K562 (cell line): ENCODE measurements around the gene DCAF7. TPM values are rescaled to one million over a fixed set of nuclear protein-coding genes. Genes with fewer than 3 reads are reported as not detected.

Source experiments
- ATAC-seq: fragments of 200-7000 bp; cut with Tn5 transposase; 3 replicates; pipeline ENCODE4 v1.9.1; 2020; ENCODE audit warnings: moderate library complexity
- BruUV-seq: library from RNA; stranded (reverse); fragments of 400-500 nt; replicated peaks from 2 replicates; lab custom pipeline; 2021; lab: Mats Ljungman, UMichigan
- CTCF ChIA-PET: fragments of 300-600 bp; formaldehyde crosslinking; extraction: SDS; loops from one replicate; lab custom pipeline; 2021; ENCODE audit warnings: low intra/inter-chr PET ratio; lab: Yijun Ruan, JAX
- POLR2A ChIA-PET: fragments of 300-600, 350-650 bp; sonication (Branson Sonifier 250); formaldehyde crosslinking; extraction: SDS; loops from one replicate; lab custom pipeline; 2021; ENCODE audit warnings: antibody characterized with exemption, inconsistent platforms; lab: Yijun Ruan, JAX
- DNase-seq, 4 experiments: peaks; one replicate each; pipeline versions ENCODE4 v3.0.0 to v3.0.0-alpha.2; 2011 to 2018; ENCODE audit warnings: low spot score in 3 of 4, mixed read lengths in 3 of 4; ENCODE audit errors: extremely low read depth in 1 of 4
- FAIRE-seq: peaks from 2 replicates; lab custom pipeline; 2011; peaks lifted over from hg19 to GRCh38; lab: Jason Lieb, UNC
- H2AFZ ChIP-seq: 2 replicates; pipeline ENCODE4 v1.6.0; 2011; ENCODE audit warnings: low read depth, low read length, control low read depth, inconsistent platforms
- H3K27ac ChIP-seq: fragments of 200-600 bp; 3 replicates; pipeline ENCODE4 v1.8.0; 2011; ENCODE audit warnings: low read depth, mild to moderate bottlenecking, control low read depth, inconsistent platforms, low read length, moderate library complexity, mixed read lengths; ENCODE audit errors: extremely low read depth
- H3K27me3 ChIP-seq, 2 experiments: fragments of 300-600 bp in 1 of 2; 2 replicates in 1 of 2; 3 replicates in 1 of 2; pipeline versions ENCODE4 v1.6.0 to v1.8.0; 2011; ENCODE audit warnings: inconsistent platforms in 2 of 2, low read length in 2 of 2, mild to moderate bottlenecking in 1 of 2, mixed read lengths in 1 of 2, moderate library complexity in 1 of 2; ENCODE audit not compliant: control insufficient read depth in 2 of 2, insufficient read depth in 2 of 2
- H3K36me3 ChIP-seq: fragments of 300-600 bp; 3 replicates; pipeline ENCODE4 v1.8.0; 2011; ENCODE audit warnings: mild to moderate bottlenecking, low read length, inconsistent platforms; ENCODE audit not compliant: control insufficient read depth, insufficient read depth
- H3K4me1 ChIP-seq, 2 experiments: fragments of 200-600 bp in 1 of 2; replicated peaks in 1 of 2; 2 replicates in 1 of 2; 3 replicates in 1 of 2; pipeline versions ENCODE4 v1.5.1 to v1.8.0; 2011; ENCODE audit warnings: inconsistent platforms in 2 of 2, low read length in 2 of 2, mild to moderate bottlenecking in 1 of 2, mixed read lengths in 1 of 2, moderate library complexity in 1 of 2; ENCODE audit not compliant: control insufficient read depth in 2 of 2, insufficient read depth in 2 of 2
- H3K4me2 ChIP-seq: 2 replicates; pipeline ENCODE4 v1.6.1; 2011; ENCODE audit warnings: low read length, control low read depth, inconsistent platforms, mixed read lengths; ENCODE audit not compliant: insufficient read depth
- H3K4me3 ChIP-seq: fragments of 200-600 bp; sonication (generic), shearing (Covaris generic); 2 replicates; pipeline ENCODE4 v1.5.1; 2016; ENCODE audit warnings: control low read depth, inconsistent platforms
- H3K79me2 ChIP-seq: fragments of 200-600 bp; 3 replicates; pipeline ENCODE4 v1.8.0; 2011; ENCODE audit warnings: low read length, inconsistent platforms; ENCODE audit not compliant: control insufficient read depth, insufficient read depth
- H3K9ac ChIP-seq, 2 experiments: 2 replicates each; pipeline versions ENCODE4 v1.6.0 to v1.6.1; 2011; ENCODE audit warnings: low read depth in 2 of 2, low read length in 2 of 2, control low read depth in 1 of 2, inconsistent platforms in 1 of 2, mild to moderate bottlenecking in 1 of 2, mixed read lengths in 1 of 2; ENCODE audit not compliant: insufficient read depth in 1 of 2
- H3K9me1 ChIP-seq: one replicate; pipeline ENCODE4 v1.6.0; 2011; ENCODE audit warnings: inconsistent platforms, mild to moderate bottlenecking, low read length, moderate library complexity; ENCODE audit not compliant: control insufficient read depth, insufficient read depth
- H3K9me3 ChIP-seq: replicated peaks from 2 replicates; pipeline ENCODE4 v1.5.1; 2011; ENCODE audit warnings: low read depth, low read length, inconsistent platforms; ENCODE audit not compliant: control insufficient read depth, insufficient read depth
- H4K20me1 ChIP-seq: replicated peaks from 2 replicates; pipeline ENCODE4 v1.6.1; 2011; ENCODE audit warnings: low read length, inconsistent platforms, mixed read lengths; ENCODE audit not compliant: control insufficient read depth, insufficient read depth
- CBX5 ChIP-seq: IDR thresholded peaks from 2 replicates; pipeline ENCODE4 v1.6.1; 2014; ENCODE audit warnings: low read depth, borderline replicate concordance
- CREBBP ChIP-seq: IDR thresholded peaks from one replicate; pipeline ENCODE4 v1.6.1; 2012; ENCODE audit warnings: low read depth, mild to moderate bottlenecking, control low read depth, inconsistent platforms, low read length
- EGR1 ChIP-seq: fragments of 450-650 bp; conservative IDR thresholded peaks from 2 replicates; pipeline ENCODE4 v1.6.1; 2017; ENCODE audit warnings: mild to moderate bottlenecking
- HINFP ChIP-seq: fragments of 450-650 bp; conservative IDR thresholded peaks from 2 replicates; pipeline ENCODE4 v1.6.1; 2016; ENCODE audit warnings: missing genetic modification characterization, low read depth, mild to moderate bottlenecking, control low read depth, missing compliant biosample characterization
- NELFE ChIP-seq: IDR thresholded peaks from 2 replicates; pipeline ENCODE4 v1.6.1; 2011; ENCODE audit warnings: mild to moderate bottlenecking; ENCODE audit not compliant: insufficient read depth, insufficient read length
- PHF20 ChIP-seq: fragments of 450-650 bp; IDR thresholded peaks from 2 replicates; pipeline ENCODE4 v1.6.1; 2018; ENCODE audit not compliant: partially characterized antibody
- ZFP1 ChIP-seq: fragments of 450-650 bp; formaldehyde crosslinking; IDR thresholded peaks from 2 replicates; pipeline ENCODE4 v1.4.0; 2020; ENCODE audit warnings: mild to moderate bottlenecking, mixed read lengths
- ZFP36 ChIP-seq: fragments of 150-350 bp; IDR thresholded peaks from 2 replicates; pipeline ENCODE4 v1.6.1; 2018; ENCODE audit warnings: low read length, low read depth; ENCODE audit not compliant: partially characterized antibody
- ZNF121 ChIP-seq: sonication (generic); formaldehyde crosslinking; conservative IDR thresholded peaks from 2 replicates; pipeline ENCODE4 v1.8.0; 2022; ENCODE audit warnings: missing genetic modification reagents
- WGBS: fragments of 100-300 bp; shearing (Covaris generic); methylation state at CpG from one replicate; pipeline ENCODE4 v1.1.6; 2016; ENCODE audit warnings: low coverage, mixed read lengths; ENCODE audit not compliant: insufficient coverage; ENCODE audit errors: missing lambda C conversion rate; 5-methylcytosine and 5-hydroxymethylcytosine counted together
- in situ Hi-C: fragments of 300-500 bp; cut with MboI; formaldehyde crosslinking; loops from 4 replicates; pipeline ENCODE4 v1.15.0; 2018; ENCODE audit warnings: inconsistent platforms, mixed read lengths
- intact Hi-C: fragments of 100-400 bp; cut with micrococcal nuclease; formaldehyde crosslinking; loops from 2 replicates; pipeline ENCODE4 v1.14.2; 2022
- polyA plus RNA-seq, 8 experiments: library from polyadenylated mRNA; depleted of rRNA in 4 of 8; stranded (reverse) in 5 of 8; unstranded in 3 of 8; fragments of >200 nt; fragmentation: Nextera tagmentation in 2 of 8; fragmentation: Illumina TruSeq in 1 of 8; extraction: Ambion mirVana in 2 of 8; extraction: Trizol in 1 of 8; gene quantifications; 2 replicates each; pipeline versions ENCODE4 v1.2.1 to v1.2.3, GENCODE V29; 2011 to 2014; ENCODE audit warnings: inconsistent platforms in 1 of 8, missing spikeins in 1 of 8
- total RNA-seq, 7 experiments: library from RNA; depleted of rRNA in 6 of 7; stranded (reverse); fragments of >200 nt in 6 of 7; fragmentation: Illumina TruSeq in 2 of 7; extraction: Trizol in 2 of 7; gene quantifications; 2 replicates each; pipeline versions ENCODE4 v1.2.1 to v1.2.3, GENCODE V29; 2011 to 2021; ENCODE audit warnings: low replicate concordance in 1 of 7

DCAF7 gene
- total and polyA plus RNA-seq, 9 of the 15 experiments (the other 6 are each of a cell fraction or from before 2014, with no cell fraction given), result 30.8 to 123 (median 40.2) TPM

GRCh38 chr17:63635787-63636186, 85.5 kb downstream of the DCAF7 start:
- no TSS peak for BruUV-seq
- Histone ChIP-seq H3K9ac (no peak overlapping the region), H4K20me1 (no peaks in the 10 kb centered on the region), H3K4me1 (peaks cover 3 to 23% of the 10 kb centered on the region in 2 experiments; a peak in 4 of 5 replicates), H2AFZ (no peak overlapping the region), H3K27me3 (no peaks in the 10 kb centered on the region), H3K36me3 (peaks cover 34% of the 10 kb centered on the region), H3K9me3 (no peaks in the 10 kb centered on the region), H3K4me2 (no peak overlapping the region), H3K9me1 (no peaks in the 10 kb centered on the region), H3K4me3 (no peak overlapping the region), H3K27ac (no peak overlapping the region), H3K79me2 (no peaks in the 10 kb centered on the region)
- no peak for DNase-seq
- intact Hi-C loops (no loop called here), in situ Hi-C loops (no loop called here)
- ATAC-seq, result no peak
- ChIA-PET POLR2A (interaction anchor here (1.9 kb wide), 2 partner anchors 9 to 11 kb away, joined by 4 to 10 read pairs; no protein-coding TSS in a partner anchor), CTCF (no interaction called here)
- FAIRE-seq, result no peak
- WGBS, result 80% methylated on average over 2 of the region's 2 CpGs
- TF ChIP-seq CBX5 (no peak), EGR1 (no peak), NELFE (no peak), CREBBP (no peak), ZFP36 (no peak), HINFP (tag) (no peak), ZFP1 (no peak), ZNF121 (CRISPR knock-in tag) (no peak), PHF20 (no peak)
